Transverse colon (tissue), 3 donors: ENCODE data around the gene ZIK1.

Source experiments
- CTCF ChIP-seq, 5 experiments: fragments of 200-600 bp in 3 of 5; fragments of 450-650 bp in 2 of 5; sonication (generic) in 3 of 5; IDR thresholded peaks; 1 replicate in 2 of 5; 2 replicates in 3 of 5; pipeline ENCODE4 v1.5.1; 2016 to 2017; ENCODE audit warnings: antibody characterized with exemption in 5 of 5, inconsistent platforms in 3 of 5, mild to moderate bottlenecking in 2 of 5, moderate library complexity in 1 of 5
- POLR2A ChIP-seq: fragments of 450-650 bp; IDR thresholded peaks from one replicate; pipeline ENCODE4 v1.6.1; 2016; ENCODE audit warnings: antibody characterized with exemption, mild to moderate bottlenecking, moderate library complexity

DNA sequence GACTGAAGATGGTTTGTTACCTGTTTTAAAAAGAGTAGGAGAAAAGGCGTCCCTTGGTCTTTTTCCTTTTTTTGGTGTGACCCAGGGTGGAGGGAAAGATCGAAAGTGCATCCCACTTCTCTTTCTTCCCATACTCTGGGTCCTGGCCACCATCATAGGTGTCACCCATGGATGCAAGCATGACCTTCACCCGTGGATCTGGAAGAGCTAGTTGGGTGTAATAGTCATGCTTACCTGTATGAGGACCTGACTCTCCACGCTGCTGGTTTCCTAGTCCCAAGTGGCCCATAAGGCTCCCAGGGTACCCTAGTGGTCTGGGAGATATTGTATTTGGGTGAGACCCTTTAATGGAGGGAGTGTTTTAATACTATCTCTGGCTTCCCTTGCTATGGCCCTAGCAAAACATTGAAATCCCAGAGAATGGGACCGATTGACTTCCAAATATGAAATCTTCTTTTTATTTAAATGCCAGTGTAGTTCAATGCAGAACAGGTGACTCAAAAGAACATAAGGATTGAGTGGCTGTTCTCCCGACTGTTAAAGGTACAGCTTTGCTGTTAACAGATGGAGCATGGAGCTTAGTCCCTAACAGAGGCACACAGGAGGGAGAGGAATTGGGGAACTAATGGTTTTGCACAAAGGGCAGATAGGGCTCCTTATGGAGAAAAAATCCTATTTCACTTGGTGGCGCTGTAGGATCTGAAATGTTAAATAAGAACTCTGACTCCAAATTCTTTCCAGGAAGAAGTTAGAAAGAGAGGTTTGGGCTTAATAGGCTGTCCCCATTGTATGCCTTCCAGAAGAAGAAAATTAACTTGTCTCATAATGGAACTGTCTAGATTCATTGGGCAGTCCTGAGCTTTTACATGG is 17.3 kb upstream of the ZIK1 start:
- no peak for TF ChIP-seq CTCF (IDR thresholded peaks at IDR 0.05)
- no peak for TF ChIP-seq POLR2A
